ENCODE results near the gene IGFN1.

- TF ChIP-seq POLR2A (IDR thresholded peaks at IDR 0.05; ENCODE audit: low read depth, low read length): no peak
- TF ChIP-seq POLR2AphosphoS5 (IDR thresholded peaks at IDR 0.05; ENCODE audit: low read depth, low read length): no peak
- no peak for TF ChIP-seq TAF1 (IDR thresholded peaks at IDR 0.05; ENCODE audit: borderline replicate concordance, low read depth, low read length)
Observed at GRCh38 chr1:201262963-201263608, 72.5 kb downstream of the IGFN1 start.
